Body of pancreas (tissue), 4 donors: ENCODE data around the gene EYA2. TPM values are rescaled to one million over a fixed set of nuclear protein-coding genes. Genes with fewer than 3 reads are reported as not detected.

Experiments used
- ATAC-seq: fragments of 150-250 bp; one replicate; pipeline ENCODE4 v1.9.1; 2016
- DNase-seq, 4 donors: peaks; one replicate each; pipeline ENCODE4 v3.0.0-alpha.2; 2019
- H3K27ac ChIP-seq, 4 donors: fragments of 200-600 bp; sonication (generic); 1 replicate in 3 of 4; 2 replicates in 1 of 4; pipeline versions ENCODE4 v1.5.1 to v1.6.1; 2016 to 2019; ENCODE audit warnings: mild to moderate bottlenecking in 1 of 4, mixed read lengths in 1 of 4, moderate library complexity in 1 of 4
- H3K27me3 ChIP-seq, 2 donors: fragments of 200-600 bp; sonication (generic); one replicate each; pipeline ENCODE4 v1.6.0; 2016; ENCODE audit warnings: mild to moderate bottlenecking in 1 of 2
- H3K36me3 ChIP-seq, 2 donors: fragments of 200-600 bp; sonication (generic); replicated peaks in 1 of 2; 2 replicates each; pipeline ENCODE4 v1.5.1; 2016; ENCODE audit warnings: low read depth in 2 of 2; ENCODE audit not compliant: insufficient read depth in 1 of 2
- H3K4me1 ChIP-seq: fragments of 200-600 bp; sonication (generic); one replicate; pipeline ENCODE4 v1.6.0; 2016
- H3K4me3 ChIP-seq, 2 donors: fragments of 200-600 bp; sonication (generic); 1 replicate in 1 of 2; 2 replicates in 1 of 2; pipeline ENCODE4 v1.5.1; 2016 to 2019
- H3K9me3 ChIP-seq, 3 donors: fragments of 200-600 bp; sonication (generic); 1 replicate in 2 of 3; 2 replicates in 1 of 3; pipeline ENCODE4 v1.5.1; 2016
- CTCF ChIP-seq, 7 experiments: fragments of 450-650 bp in 4 of 7; fragments of 200-600 bp in 3 of 7; sonication (generic) in 3 of 7; IDR thresholded peaks; one replicate each; pipeline ENCODE4 v1.5.1; 2016 to 2019; ENCODE audit warnings: antibody characterized with exemption in 7 of 7
- POLR2A ChIP-seq, 3 donors: fragments of 450-650 bp; IDR thresholded peaks; one replicate each; pipeline ENCODE4 v1.6.1; 2016; ENCODE audit warnings: antibody characterized with exemption in 3 of 3, mild to moderate bottlenecking in 2 of 3
- WGBS, 2 donors: methylation state at CpG; one replicate each; pipeline ENCODE4 v1.1.5; 2017; 5-methylcytosine and 5-hydroxymethylcytosine counted together
- intact Hi-C: fragments of 100-400 bp; cut with DNase I; formaldehyde crosslinking; loops from one replicate; pipeline ENCODE4 v1.15.1; 2023
- total RNA-seq, 2 donors: library from RNA; depleted of rRNA; stranded (reverse); fragments of >200 nt; gene quantifications; one replicate each; pipeline ENCODE4 v1.1.0, GENCODE V29; 2016

The EYA2 gene
- total RNA-seq, 2 donors from 2014 or later, result 0.52 to 3.6 TPM

- no peaks in the 10 kb centered on the region for H3K36me3 ChIP-seq
- WGBS, 2 donors, result 65 to 66% methylated on average over 7 of the region's 7 CpGs
- no peaks in the 10 kb centered on the region for H3K4me1 ChIP-seq
- no peaks in the 10 kb centered on the region for H3K27me3 ChIP-seq
- no peaks in the 10 kb centered on the region for H3K9me3 ChIP-seq
- intact Hi-C loops, result no loop called here
- no peak overlapping the region for H3K4me3 ChIP-seq
- H3K27ac ChIP-seq, result no peak overlapping the region
- ATAC-seq (no peak), DNase-seq (no peak)
- TF ChIP-seq POLR2A (IDR thresholded peaks at IDR 0.05) (no peak), CTCF (IDR thresholded peaks at IDR 0.05) (no peak)
Observed at GRCh38 chr20:47008842-47009518, 114.3 kb downstream of the EYA2 start.

- Histone ChIP-seq H3K9me3 (no peaks in the 10 kb centered on the region), H3K4me3 (no peak overlapping the region), H3K4me1 (no peaks in the 10 kb centered on the region), H3K27me3 (no peaks in the 10 kb centered on the region), H3K36me3 (no peaks in the 10 kb centered on the region), H3K27ac (no peak overlapping the region)
- intact Hi-C loops, result no loop called here
- TF ChIP-seq CTCF (IDR thresholded peaks at IDR 0.05) (no peak), POLR2A (IDR thresholded peaks at IDR 0.05) (no peak)
- DNase-seq (no peak), ATAC-seq (no peak)
Observed at GRCh38 chr20:47009784-47010183, 115.1 kb downstream of the EYA2 start.

GRCh38 chr20:47011984-47012383 is 117.3 kb downstream of the EYA2 start:
- no peak for TF ChIP-seq POLR2A (IDR thresholded peaks at IDR 0.05)
- TF ChIP-seq CTCF (IDR thresholded peaks at IDR 0.05), result no peak
- WGBS, 2 donors, result 63 to 67% methylated on average over 5 of the region's 5 CpGs
- intact Hi-C loops, result no loop called here
- Histone ChIP-seq H3K4me3 (no peak overlapping the region), H3K27ac (no peak overlapping the region), H3K9me3 (no peaks in the 10 kb centered on the region), H3K36me3 (no peaks in the 10 kb centered on the region), H3K4me1 (no peaks in the 10 kb centered on the region), H3K27me3 (no peaks in the 10 kb centered on the region)
- ATAC-seq, result no peak
- no peak for DNase-seq

- intact Hi-C loops, result no loop called here
- no peaks in the 10 kb centered on the region for H3K36me3 ChIP-seq
- no peaks in the 10 kb centered on the region for H3K27me3 ChIP-seq
- no peak overlapping the region for H3K4me3 ChIP-seq
- no peaks in the 10 kb centered on the region for H3K9me3 ChIP-seq
- DNase-seq, result no peak
- 74 to 79% methylated on average over 8 of the region's 8 CpGs for WGBS, 2 donors
- no peaks in the 10 kb centered on the region for H3K4me1 ChIP-seq
- ATAC-seq, result no peak
- H3K27ac ChIP-seq, result no peak overlapping the region
- TF ChIP-seq CTCF (IDR thresholded peaks at IDR 0.05) (no peak), POLR2A (IDR thresholded peaks at IDR 0.05) (no peak)
Observed at GRCh38 chr20:47013606-47014005, 119.0 kb downstream of the EYA2 start.

- Histone ChIP-seq H3K9me3 (no peaks in the 10 kb centered on the region), H3K27ac (no peak overlapping the region), H3K36me3 (no peaks in the 10 kb centered on the region), H3K4me3 (no peak overlapping the region), H3K27me3 (no peaks in the 10 kb centered on the region), H3K4me1 (peaks cover 7% of the 10 kb centered on the region)
- no peak for TF ChIP-seq POLR2A (IDR thresholded peaks at IDR 0.05)
- TF ChIP-seq CTCF (IDR thresholded peaks at IDR 0.05), result no peak
- ATAC-seq (no peak), DNase-seq (no peak)
- WGBS, 2 donors, result 69 to 76% methylated on average over 8 of the region's 8 CpGs
- intact Hi-C loops, result no loop called here
Observed at GRCh38 chr20:47016068-47016664, 121.5 kb downstream of the EYA2 start.
